Eye (tissue), 1 donor: Measurements from ENCODE around the gene ATXN7L1.

Experiments
- DNase-seq: peaks from one replicate; pipeline ENCODE4 v3.0.0-alpha.2; 2015

ATXN7L1 gene, protein sequence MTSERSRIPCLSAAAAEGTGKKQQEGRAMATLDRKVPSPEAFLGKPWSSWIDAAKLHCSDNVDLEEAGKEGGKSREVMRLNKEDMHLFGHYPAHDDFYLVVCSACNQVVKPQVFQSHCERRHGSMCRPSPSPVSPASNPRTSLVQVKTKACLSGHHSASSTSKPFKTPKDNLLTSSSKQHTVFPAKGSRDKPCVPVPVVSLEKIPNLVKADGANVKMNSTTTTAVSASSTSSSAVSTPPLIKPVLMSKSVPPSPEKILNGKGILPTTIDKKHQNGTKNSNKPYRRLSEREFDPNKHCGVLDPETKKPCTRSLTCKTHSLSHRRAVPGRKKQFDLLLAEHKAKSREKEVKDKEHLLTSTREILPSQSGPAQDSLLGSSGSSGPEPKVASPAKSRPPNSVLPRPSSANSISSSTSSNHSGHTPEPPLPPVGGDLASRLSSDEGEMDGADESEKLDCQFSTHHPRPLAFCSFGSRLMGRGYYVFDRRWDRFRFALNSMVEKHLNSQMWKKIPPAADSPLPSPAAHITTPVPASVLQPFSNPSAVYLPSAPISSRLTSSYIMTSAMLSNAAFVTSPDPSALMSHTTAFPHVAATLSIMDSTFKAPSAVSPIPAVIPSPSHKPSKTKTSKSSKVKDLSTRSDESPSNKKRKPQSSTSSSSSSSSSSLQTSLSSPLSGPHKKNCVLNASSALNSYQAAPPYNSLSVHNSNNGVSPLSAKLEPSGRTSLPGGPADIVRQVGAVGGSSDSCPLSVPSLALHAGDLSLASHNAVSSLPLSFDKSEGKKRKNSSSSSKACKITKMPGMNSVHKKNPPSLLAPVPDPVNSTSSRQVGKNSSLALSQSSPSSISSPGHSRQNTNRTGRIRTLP

DNA sequence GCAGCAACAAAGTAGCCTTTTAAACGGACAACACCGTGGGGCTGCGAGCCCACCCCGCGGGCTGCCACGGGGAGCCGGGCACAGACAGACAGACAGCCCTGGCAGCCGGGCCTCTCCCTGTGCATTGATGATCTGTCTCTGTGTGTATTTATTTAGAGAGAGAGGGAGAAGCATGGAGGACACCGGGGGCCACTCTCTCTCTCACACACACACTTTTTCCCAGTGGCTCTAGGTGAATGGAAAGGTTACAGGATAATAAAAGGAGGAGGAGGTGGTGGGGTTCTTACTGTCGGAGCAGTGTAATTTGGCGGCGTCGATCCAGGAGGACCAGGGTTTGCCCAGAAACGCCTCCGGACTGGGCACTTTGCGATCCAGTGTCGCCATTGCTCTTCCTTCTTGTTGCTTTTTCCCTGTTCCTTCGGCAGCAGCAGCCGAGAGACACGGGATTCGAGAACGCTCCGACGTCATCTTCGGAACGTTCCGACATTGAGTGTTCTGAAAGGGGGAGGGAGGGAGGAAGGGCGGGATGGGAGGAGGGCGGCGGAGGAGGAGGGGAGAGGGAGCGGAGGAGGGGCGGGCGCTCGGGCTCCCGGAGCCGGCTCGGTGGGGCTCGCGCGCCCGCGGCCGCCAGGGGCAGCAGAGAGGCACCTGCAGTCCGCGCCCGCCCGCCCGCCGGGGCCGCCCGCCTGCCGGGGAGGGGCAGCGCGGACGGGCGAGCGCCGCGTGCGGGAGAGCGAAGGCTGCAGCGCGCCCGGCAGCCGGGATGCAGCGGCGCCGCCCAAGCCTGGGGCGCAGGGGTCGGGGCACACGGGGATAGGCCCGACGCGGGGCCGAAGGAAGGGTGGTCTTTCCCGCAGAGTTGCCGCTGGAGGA is at the start of gene ATXN7L1:
Gene ATXN7L1 (minus strand): TSS at position 509 of the 873 bp plus-strand sequence. CDS start 41 bp downstream, at position 468.
- DNase-seq = peak; percentile 98

GRCh38 chr7:105926131-105926530 is 49.7 kb upstream of the ATXN7L1 start:
- DNase-seq = no peak

DNA sequence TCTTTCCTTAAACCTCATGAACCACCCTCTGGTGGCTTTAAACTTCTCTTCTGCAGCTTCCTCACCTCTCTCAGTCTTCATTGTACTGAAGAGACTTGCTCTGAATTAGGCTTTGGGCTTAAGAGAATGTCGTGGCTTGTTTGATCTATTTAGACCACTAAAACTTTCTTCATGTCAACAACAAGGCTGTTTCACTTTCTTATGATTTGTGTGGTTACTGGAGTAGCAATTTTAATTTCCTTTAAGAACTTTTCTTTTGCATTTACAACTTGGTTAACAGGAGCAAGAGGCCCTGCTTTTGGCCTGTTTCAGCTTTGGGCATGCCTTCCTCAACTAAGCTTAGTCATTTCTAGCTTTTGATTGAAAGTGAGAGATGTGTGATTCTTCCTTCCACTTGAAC is 48.5 kb upstream of the ATXN7L1 start:
- no peak for DNase-seq

GRCh38 chr7:105920766-105921165 is 44.4 kb upstream of the ATXN7L1 start:
- DNase-seq = no peak

- DNase-seq = no peak
These were observed 41.3 kb upstream of the ATXN7L1 start for GRCh38 chr7:105917659-105918058.

DNA sequence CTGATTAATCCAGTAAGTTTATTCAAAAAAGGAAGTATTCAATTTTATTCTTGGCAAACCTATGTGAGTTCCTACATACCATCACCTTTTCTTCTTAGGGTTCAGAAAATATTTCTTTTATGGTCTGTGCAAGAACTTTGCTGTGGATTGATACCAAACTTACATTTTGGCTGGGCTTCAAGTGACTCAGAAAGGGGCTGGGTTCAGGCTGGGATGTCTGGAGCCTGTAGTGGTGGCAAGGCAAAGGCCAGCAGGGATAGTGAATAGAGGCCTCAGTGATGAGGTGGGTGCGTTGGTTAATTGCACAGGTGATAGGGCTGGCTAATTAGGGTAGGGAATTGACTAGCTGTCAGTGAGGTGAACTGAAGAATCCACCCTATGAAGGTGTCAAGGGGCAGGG is 40.2 kb upstream of the ATXN7L1 start:
- DNase-seq = no peak

GRCh38 chr7:105913947-105914346 is 37.5 kb upstream of the ATXN7L1 start:
- DNase-seq = no peak

DNA sequence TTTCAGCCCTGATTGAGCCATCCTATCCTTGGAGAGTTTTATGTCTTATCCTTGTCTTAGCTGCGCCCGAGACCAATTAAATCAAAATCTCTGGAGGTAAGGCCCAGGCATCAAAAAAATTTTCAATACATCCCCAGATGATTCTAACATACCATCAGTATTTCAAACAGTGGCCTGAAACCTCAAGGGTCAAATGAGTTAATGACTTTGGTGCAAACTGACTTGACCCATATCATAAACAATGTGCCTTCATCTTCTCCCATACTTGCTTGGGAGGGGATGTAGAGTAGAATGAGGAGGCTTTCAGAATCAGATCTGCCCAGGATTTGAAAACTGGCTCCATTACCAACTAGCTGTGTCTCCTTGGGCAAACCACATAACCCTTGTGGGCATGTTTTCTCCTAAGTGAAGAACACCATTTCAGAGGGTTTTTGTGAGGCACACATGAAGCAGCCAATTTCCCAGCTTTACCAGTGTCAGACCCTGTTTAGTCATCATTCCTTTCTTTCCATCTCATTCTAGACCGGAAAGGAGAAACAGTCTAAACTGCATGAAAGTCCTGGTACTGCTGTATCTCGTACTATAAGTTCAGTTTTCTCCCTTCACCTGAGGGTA is 35.7 kb upstream of the ATXN7L1 start:
- no peak for DNase-seq

DNA sequence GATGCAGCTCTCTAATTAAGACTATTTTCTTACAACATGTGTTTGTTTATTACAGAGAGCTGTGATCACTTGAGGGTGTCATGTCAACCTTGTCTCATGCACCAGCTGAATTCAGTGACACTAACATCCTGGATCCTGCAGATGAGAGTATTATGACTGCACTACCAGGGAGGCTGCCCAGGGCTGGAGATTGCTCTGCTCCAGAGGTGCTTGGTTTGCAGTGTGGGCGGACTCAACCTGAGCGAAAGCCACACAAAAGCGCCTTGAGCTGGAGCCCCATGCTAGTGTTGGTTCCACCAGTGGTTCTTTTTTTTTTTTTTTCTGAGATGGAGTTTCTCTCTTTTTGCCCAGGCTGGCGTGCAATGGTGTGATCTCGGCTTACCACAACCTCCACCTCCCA is 33.8 kb upstream of the ATXN7L1 start:
- DNase-seq = no peak

GRCh38 chr7:105909742-105910141 is 33.3 kb upstream of the ATXN7L1 start:
- no peak for DNase-seq

GRCh38 chr7:105907129-105907846 is 30.9 kb upstream of the ATXN7L1 start:
- DNase-seq = no peak

- DNase-seq = no peak
These were observed 30.3 kb upstream of the ATXN7L1 start for GRCh38 chr7:105906695-105907094.

DNA sequence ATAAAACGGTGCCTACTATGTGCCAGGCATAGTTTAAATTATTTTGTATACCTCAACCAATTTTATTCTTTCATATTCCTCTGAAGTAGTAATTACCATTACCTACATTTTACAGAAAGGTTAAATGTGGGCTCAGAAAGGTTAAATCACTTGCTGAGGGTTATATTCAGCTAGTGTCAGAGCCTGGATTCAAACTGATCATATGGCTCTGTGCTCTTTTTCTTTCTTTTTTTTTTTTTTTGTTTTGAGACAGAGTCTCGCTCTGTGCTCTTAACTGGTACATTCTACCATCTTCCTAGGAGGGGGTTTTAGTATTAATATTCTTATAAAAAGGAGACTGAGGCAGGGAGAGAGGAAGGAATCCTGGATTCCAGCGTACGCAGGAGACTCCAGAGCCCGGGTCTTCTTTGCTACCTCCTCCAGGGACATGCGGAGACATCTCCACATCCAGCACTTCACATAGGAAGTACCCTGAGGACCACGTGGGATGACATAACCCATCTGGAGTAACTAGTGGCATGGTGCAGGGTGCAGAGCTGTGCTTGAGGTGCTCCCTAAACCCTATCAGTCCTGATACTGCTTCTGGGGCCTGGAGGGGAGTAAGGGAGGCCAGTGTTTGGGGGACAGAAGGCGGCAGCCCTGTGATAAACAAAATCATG is 29.6 kb upstream of the ATXN7L1 start:
- no peak for DNase-seq

- DNase-seq = no peak
These were observed 29.0 kb upstream of the ATXN7L1 start for GRCh38 chr7:105905209-105905909.

- DNase-seq = no peak
These were observed 27.7 kb upstream of the ATXN7L1 start for GRCh38 chr7:105904064-105904463.

DNA sequence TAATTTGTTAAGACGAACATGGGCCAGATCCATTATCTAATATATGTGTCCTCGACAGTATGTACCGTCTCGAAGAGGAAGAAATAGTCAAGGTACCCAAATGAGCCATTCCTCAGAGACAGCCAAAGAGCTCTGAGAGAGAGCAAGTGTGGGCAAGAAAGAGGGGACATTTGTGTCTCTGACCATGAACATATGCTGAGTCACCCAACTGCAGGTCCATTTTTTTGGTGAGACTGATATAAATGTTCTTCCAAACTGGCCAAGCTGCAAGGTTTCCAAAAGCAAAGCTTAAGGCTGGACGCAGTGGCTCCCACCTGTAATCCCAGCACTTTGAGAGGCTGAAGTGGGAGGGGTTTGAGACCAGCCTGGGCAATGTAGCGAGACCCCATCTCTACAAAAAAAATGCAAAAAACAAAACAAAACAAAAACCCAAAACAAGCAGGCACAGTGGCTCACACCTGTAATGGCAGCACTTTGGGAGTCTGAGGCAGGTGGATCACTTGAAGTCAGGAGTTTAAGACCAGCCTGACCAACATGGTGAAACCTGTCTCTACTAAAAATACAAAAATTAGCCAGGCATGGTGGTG is 26.0 kb upstream of the ATXN7L1 start:
- no peak for DNase-seq

GRCh38 chr7:105897999-105898398 is 21.6 kb upstream of the ATXN7L1 start:
- DNase-seq = no peak

- no peak for DNase-seq
These were observed 20.1 kb upstream of the ATXN7L1 start for GRCh38 chr7:105896407-105896911.

DNA sequence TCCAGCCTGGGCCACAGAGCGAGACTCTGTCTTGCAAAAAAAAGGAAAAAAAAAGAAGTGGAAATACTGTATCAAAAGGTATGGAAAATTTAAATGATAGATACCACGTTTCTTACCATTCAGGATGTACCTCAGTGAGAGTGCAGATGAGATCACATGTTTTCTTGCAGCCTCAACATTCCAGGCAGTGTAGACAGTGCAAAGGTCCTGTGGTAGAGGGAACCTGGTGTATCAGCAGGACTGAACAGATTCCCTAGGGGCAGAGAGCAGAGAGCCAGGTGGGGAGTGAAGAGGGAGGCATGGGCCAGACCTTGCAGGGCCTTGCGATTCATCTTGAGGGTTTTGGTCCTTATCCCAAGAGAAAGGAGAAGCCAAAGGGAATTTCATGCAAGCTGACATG is 17.7 kb upstream of the ATXN7L1 start:
- DNase-seq = no peak

GRCh38 chr7:105892387-105892786 is 16.0 kb upstream of the ATXN7L1 start:
- no peak for DNase-seq
